HCEC 1CT (cell line): ENCODE data around the gene CFAP58.
A peak's percentile ranks its signal among the peaks of the same experiment; 100 is the strongest.

Experiments used
- DNase-seq: peaks from one replicate; pipeline ENCODE4 v3.0.0-alpha.2; 2017

CFAP58 gene

DNA sequence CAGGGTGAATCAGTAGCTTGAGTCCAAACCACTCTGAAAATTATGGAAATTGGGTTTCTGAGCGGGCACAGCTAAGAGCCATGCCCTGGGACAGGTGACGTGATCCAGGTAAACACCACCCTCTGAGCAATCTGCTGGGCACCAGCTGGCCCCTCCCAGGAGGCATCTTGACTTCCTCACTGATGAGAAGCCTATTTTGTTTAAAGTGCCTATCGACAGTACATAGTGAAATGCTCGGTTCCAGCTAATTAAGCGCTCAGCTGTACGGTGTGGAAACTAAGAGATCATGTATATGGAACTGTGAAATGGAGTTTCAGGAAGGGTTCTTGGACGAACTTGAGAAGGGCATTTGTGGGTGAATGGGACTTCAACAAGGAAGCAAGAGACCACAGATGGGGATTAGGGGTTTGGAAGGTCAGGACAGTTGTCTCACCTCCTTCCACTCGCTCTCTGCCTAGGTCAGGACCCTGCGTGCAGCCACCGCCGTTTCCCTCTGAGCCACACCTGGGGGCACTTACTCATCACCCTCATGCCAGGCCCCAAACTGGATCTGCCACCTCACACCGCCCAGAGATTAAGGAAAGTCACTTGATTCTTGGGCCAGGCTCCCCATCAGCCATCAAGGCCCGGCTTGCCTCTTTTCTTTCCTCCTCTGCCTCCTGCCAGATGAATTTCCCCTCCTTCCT is 18.5 kb upstream of the CFAP58 start:
- no peak for DNase-seq

GRCh38 chr10:104336821-104337467 is 16.7 kb upstream of the CFAP58 start:
- peak; percentile 26 for DNase-seq

GRCh38 chr10:104337521-104337984 is 16.1 kb upstream of the CFAP58 start:
- DNase-seq: peak; percentile 20

DNA sequence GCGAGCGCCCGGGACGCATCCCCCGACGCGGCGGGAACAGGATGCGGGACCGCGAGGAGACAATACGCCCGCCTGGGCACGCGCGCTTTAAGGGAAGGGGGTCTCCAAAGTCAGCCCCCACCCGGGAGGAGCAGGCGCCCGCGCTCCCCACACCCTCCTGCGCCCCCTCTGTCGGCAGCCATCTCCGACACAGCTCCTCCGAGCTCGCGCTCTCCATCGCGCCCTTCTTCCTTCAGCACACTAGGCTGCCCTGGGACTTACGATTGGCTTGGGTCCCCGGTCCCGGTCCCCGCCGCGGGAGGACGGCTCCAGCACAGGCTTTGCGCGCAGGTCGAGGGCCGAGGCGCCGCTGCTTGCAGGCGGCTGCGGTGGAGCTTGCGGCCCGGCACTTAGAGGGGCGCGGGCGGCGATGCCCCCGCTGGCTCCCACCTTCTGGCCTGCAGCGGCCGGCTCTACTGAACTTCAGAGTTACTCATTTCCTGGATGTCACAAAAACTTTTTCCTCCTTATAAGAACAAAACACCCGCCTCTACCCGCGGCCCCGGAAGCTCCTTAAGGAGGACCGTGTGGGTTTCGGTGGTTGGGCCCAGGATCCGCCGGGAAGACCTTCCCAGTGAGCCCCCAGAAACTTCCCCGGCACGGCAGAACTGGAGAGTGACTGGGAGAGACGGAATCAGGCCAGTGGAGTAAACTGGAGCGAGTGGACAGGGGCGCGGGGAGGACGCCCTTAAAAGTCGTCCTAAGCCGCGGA is 15.5 kb upstream of the CFAP58 start, which contains the start of gene ITPRIP:
TSS of gene ITPRIP (minus strand) at position 481 of the 751 bp plus-strand sequence. CDS start 22,414 bp downstream, outside the sequence.
- peak; percentile 95 for DNase-seq

GRCh38 chr10:104339469-104340110 is 14.0 kb upstream of the CFAP58 start:
- DNase-seq: peak; percentile 74

DNA sequence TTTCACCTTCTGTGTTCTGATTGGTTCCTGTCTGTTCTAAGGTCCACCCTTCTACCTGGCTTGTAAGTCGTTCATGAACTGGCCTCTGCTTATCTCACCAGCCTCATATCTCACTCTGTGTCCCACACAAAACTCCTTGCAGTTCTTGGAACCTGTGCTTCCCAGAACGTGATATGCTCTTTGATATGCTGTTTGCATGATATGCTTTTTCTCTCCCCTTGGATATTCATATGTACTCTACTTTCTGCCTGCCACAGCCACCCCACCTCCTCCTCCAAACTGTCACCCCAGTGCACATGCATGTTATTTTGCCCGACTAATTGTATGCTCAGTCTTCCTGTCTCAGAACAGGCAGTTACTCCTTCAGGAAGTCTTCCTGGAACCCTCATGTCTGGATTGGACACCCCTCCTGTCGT is 13.5 kb upstream of the CFAP58 start:
- DNase-seq: no peak

GRCh38 chr10:104340641-104341040 is 13.0 kb upstream of the CFAP58 start:
- DNase-seq: no peak

DNA sequence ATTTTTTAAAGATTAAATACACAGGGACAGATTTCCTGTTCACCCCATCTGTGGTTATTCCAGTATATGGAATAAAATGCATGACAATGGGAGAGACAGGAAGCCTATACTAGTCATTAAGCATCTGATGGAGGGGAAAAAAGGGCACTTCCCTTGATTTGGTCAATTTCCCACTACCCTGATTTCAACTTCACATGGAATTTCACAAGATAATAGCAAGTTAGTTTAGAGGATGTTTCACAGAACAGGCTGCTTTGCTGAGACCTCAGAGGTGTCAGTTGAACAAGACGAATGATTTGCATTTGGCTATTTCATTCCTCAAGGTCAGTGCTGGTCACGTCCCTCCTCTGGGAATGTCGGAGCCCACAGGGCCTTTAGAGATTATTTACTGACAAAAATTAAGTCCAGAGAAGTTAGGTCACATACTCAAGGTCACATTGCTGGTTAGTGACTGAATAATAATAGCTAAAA is 10.7 kb upstream of the CFAP58 start:
- peak; percentile 53 for DNase-seq

DNA sequence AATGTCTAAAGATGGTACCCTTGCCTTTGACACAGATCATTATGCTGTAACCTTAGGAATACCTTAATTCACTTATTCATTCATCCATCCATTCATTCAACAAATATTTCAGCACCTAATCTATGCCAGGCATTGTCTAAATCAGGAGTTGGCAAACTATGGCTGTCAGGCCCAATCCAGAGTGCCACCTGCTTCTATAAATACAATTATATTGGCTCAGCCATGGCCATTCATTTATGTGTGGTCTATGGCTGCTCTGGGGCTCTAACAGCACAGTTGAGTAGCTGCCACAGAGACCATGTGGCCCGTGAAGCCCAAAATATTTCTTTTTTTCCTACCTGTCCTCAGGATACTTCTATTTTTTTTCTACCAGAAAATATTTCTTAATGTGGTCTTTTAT is 9.4 kb upstream of the CFAP58 start:
- no peak for DNase-seq

DNA sequence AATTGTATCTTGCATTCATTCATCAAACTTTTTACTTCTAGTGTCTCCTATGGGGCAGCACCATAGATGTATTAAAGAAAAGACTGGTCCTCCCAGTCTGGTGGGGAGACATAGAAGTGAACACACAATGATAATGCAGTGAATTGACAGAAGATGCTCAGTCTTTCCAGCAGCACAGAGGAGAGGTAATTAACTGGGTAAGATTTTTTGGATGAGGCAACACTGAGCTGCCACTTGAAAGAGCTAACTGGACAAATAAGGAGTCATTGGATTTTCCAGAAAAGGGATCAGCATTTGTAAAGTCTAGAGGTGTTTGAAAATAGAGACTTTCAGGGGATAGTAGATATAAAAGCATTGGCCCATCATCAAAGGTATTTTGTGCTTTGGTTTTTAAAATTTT is 8.1 kb upstream of the CFAP58 start:
- no peak for DNase-seq

DNA sequence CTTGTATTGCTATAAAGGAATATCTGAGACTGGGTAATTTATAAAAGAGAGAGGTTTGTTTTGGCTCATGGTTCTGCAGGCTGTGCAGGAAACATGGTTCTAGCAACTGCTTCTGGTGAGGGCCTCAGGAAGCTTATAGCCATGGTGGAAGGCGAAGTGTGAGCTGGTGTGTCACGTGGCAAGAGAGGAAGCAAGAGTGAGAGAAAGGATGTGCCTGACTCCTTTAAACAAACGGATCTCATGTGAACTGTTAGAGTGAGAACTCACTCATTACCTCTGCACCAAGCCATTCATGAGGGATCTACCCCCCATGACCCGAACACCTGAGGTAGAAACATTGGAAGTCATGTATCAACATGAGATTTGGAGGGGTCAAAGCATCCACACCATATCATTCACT is 7.7 kb upstream of the CFAP58 start:
- no peak for DNase-seq

GRCh38 chr10:104347295-104348045 is 6.2 kb upstream of the CFAP58 start:
- no peak for DNase-seq

DNA sequence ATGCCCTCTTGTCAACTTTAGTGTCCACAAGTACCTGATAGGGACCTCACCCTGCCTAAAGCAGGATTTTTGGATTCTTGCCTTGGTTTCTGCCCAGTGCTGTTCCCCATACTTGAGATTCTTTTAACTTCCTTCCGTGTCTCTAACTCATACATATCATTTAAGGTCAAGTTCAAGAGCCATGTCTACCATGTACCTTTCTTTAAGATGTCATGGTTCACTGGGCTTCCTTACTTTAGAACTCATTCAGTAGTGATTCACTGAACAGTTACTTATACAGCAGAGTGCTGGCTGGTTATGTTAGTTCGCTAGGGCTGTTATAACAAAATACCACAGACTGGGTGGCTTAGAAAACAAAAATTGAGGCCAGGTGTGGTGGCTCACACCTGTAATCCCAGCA is 5.0 kb upstream of the CFAP58 start:
- no peak for DNase-seq

DNA sequence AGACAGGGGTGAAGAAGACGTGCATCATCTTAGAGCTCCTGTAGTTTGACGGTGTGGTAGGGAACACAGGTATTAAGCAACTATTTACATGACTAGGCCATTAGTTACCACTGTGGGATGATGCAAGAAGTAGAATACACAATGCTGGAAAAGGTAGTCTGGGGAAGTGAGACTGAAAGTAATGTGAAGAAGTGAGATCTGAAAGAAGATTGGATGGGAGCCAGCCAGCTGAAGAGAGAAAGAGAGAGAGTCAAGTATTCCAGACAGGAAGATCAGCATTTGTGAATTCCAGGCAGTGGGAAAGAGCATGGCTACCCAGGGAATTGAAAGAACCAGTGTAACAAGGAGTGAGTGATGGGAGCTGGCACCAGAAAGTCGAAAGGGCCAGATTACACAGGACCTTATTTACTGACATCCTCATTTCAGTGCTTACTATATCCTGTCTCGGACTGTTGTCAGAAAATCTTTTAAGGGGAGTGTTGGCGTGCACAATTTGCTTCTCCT is 4.0 kb upstream of the CFAP58 start:
- peak; percentile 62 for DNase-seq

DNA sequence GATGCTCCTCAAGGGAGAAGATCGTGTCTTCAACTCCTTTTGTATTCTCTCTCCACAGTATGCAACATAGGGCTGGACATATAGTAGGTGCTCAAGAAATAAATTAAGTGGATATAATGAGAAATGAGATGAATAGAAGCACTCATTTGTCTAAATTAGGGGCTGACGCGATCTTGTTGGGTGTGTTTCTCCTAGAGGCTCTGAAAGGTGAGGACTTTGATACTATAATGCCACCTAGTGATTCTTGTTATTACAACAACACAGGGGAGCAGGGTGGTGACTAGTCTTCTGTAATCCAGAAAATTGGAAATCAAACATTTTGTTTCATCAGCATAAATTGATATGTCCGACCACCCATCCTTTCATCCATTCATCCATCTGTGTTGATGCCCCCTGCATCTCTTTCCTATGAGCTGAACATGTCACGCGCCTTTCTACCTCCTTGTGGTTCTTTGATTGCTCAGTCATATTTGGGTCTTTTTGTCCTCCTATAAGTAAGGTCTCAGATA is 3.5 kb upstream of the CFAP58 start:
- DNase-seq: peak; percentile 79

GRCh38 chr10:104351061-104351702 is 2.5 kb upstream of the CFAP58 start:
- peak; percentile 75 for DNase-seq

DNA sequence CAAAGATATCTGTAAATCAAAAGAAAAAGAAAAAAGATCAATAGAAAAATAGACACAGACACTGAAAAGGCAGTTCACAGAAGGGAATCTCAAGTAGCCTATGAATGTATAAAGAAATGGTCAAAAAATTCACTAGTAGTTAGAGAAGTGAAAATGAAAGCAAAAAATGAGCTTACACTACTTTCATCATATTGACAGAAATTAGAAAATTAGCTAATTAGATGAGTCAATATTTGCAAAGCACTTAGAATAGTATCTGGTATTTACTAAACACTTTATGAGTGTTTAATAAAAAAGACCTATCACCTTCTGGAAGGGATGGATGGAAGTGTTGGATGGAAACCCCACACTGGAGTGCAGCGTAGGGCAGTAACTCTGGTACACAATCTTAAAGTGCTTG is 1.7 kb upstream of the CFAP58 start:
- no peak for DNase-seq

GRCh38 chr10:104359811-104360210 is 6.2 kb downstream of the CFAP58 start:
- no peak for DNase-seq

DNA sequence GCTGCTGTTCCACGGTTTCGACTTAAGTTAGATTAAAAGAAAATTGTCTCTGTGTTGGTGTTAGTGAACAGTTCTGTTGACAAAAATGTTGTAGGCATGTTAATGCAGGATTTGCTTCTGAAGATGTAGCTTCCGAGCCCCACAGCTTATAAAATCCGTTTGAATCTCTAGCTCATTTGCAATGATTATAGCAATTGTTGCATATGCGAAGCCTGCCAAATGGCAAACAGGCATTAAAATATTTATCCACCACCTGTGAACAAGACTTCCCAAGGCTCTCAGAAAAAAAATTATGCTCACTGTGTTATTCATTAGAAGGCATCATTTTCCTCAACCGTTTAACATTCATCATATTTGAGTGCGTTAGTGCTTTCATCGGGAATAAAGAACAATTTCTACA is 14.3 kb downstream of the CFAP58 start:
- no peak for DNase-seq

DNA sequence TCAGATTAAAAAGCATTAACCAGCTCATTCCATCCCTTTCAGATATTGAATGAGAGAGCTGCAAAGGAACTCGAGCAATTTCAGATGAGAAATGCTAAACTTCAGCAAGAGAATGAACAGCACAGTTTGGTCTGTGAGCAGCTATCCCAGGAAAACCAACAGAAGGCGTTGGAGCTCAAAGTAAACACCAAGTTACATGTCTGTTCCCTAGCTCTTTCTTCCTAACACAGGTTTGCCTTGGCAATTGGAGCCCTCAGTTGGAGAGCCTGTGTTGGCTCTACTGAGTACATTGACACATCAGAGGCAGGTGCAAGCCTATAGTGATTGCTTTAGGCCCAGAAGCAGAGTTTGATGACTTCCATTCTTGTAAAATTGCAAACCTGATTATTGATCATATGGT is 14.7 kb downstream of the CFAP58 start:
- no peak for DNase-seq

GRCh38 chr10:104371753-104372152 is 18.1 kb downstream of the CFAP58 start:
- DNase-seq: no peak
